ENCODE data around the gene UNC79.

DNA sequence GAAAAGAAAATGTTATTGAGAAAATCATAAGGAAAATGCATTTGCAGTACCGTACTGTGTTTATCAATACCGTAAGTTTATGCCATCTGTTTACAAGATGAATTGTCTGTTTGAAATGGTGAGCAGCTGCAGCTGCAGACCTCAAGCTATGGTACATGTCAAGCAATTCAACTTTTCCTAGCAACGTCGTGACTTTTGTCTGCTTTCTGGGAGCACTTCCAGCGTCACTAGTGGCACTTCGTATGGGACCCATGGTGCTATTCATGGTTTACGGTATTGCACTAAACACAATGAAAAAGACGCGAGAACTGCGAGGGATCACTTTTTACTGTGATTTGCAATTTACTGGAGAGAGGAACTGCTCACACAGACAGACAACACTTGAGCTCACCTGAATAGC lies 160.8 kb downstream of the UNC79 start:
- TF ChIP-seq, protein P1, sequence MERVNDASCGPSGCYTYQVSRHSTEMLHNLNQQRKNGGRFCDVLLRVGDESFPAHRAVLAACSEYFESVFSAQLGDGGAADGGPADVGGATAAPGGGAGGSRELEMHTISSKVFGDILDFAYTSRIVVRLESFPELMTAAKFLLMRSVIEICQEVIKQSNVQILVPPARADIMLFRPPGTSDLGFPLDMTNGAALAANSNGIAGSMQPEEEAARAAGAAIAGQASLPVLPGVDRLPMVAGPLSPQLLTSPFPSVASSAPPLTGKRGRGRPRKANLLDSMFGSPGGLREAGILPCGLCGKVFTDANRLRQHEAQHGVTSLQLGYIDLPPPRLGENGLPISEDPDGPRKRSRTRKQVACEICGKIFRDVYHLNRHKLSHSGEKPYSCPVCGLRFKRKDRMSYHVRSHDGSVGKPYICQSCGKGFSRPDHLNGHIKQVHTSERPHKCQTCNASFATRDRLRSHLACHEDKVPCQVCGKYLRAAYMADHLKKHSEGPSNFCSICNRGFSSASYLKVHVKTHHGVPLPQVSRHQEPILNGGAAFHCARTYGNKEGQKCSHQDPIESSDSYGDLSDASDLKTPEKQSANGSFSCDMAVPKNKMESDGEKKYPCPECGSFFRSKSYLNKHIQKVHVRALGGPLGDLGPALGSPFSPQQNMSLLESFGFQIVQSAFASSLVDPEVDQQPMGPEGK (CRISPR knock-in tag; IDR thresholded peaks at IDR 0.05; ENCODE audit: borderline replicate concordance): no peak
- TF ChIP-seq TCF4 (CRISPR knock-in tag; IDR thresholded peaks at IDR 0.05; ENCODE audit: borderline replicate concordance) (no peak), ZNF70 (CRISPR knock-in tag; IDR thresholded peaks at IDR 0.05) (no peak), OSR1 (CRISPR knock-in tag; IDR thresholded peaks at IDR 0.05) (no peak), PPARA (CRISPR knock-in tag; IDR thresholded peaks at IDR 0.05; ENCODE audit: borderline replicate concordance) (no peak), ARNTL (CRISPR knock-in tag; IDR thresholded peaks at IDR 0.05; ENCODE audit: borderline replicate concordance, low read depth) (no peak), TOX (CRISPR knock-in tag; IDR thresholded peaks at IDR 0.05; ENCODE audit: borderline replicate concordance) (no peak), ISL1 (CRISPR knock-in tag; IDR thresholded peaks at IDR 0.05) (no peak), RARB (CRISPR knock-in tag; IDR thresholded peaks at IDR 0.05) (no peak)
- TF ChIP-seq, protein P2, sequence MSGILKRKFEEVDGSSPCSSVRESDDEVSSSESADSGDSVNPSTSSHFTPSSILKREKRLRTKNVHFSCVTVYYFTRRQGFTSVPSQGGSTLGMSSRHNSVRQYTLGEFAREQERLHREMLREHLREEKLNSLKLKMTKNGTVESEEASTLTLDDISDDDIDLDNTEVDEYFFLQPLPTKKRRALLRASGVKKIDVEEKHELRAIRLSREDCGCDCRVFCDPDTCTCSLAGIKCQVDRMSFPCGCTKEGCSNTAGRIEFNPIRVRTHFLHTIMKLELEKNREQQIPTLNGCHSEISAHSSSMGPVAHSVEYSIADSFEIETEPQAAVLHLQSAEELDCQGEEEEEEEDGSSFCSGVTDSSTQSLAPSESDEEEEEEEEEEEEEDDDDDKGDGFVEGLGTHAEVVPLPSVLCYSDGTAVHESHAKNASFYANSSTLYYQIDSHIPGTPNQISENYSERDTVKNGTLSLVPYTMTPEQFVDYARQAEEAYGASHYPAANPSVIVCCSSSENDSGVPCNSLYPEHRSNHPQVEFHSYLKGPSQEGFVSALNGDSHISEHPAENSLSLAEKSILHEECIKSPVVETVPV (CRISPR knock-in tag; IDR thresholded peaks at IDR 0.05): no peak
- TF ChIP-seq, protein P3, sequence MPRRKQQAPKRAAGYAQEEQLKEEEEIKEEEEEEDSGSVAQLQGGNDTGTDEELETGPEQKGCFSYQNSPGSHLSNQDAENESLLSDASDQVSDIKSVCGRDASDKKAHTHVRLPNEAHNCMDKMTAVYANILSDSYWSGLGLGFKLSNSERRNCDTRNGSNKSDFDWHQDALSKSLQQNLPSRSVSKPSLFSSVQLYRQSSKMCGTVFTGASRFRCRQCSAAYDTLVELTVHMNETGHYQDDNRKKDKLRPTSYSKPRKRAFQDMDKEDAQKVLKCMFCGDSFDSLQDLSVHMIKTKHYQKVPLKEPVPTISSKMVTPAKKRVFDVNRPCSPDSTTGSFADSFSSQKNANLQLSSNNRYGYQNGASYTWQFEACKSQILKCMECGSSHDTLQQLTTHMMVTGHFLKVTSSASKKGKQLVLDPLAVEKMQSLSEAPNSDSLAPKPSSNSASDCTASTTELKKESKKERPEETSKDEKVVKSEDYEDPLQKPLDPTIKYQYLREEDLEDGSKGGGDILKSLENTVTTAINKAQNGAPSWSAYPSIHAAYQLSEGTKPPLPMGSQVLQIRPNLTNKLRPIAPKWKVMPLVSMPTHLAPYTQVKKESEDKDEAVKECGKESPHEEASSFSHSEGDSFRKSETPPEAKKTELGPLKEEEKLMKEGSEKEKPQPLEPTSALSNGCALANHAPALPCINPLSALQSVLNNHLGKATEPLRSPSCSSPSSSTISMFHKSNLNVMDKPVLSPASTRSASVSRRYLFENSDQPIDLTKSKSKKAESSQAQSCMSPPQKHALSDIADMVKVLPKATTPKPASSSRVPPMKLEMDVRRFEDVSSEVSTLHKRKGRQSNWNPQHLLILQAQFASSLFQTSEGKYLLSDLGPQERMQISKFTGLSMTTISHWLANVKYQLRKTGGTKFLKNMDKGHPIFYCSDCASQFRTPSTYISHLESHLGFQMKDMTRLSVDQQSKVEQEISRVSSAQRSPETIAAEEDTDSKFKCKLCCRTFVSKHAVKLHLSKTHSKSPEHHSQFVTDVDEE (CRISPR knock-in tag; IDR thresholded peaks at IDR 0.05): no peak
